Neural cell (in vitro differentiated cells): ENCODE results near the gene TSPAN11. TPM values are rescaled to one million over a fixed set of nuclear protein-coding genes. Genes with fewer than 3 reads are reported as not detected.

Experiments
- H2AFZ ChIP-seq: fragments of 200-600, 300-800 bp; sonication (generic), shearing (Covaris generic); 2 replicates; pipeline ENCODE4 v1.6.0; 2014; ENCODE audit warnings: low read depth, mild to moderate bottlenecking, antibody characterized with exemption, low read length, moderate library complexity
- H3F3A ChIP-seq: fragments of 200-600 bp; shearing (Covaris generic); 2 replicates; pipeline ENCODE4 v1.6.1; 2016; ENCODE audit warnings: mild to moderate bottlenecking, moderate library complexity, mixed read lengths, antibody characterized with exemption, low read length; ENCODE audit not compliant: insufficient read depth, poor library complexity, severe bottlenecking
- H3K27ac ChIP-seq: fragments of 200-600, 300-800 bp; sonication (generic), shearing (Covaris generic); 2 replicates; pipeline ENCODE4 v1.5.1; 2014; ENCODE audit warnings: mild to moderate bottlenecking, low read length, moderate library complexity
- H3K27me3 ChIP-seq: fragments of 300-800, 200-600 bp; sonication (generic), shearing (Covaris generic); 2 replicates; pipeline ENCODE4 v1.6.0; 2014; ENCODE audit warnings: mild to moderate bottlenecking, low read depth, low read length, moderate library complexity; ENCODE audit not compliant: insufficient read depth
- H3K36me3 ChIP-seq: fragments of 300-800, 200-600 bp; sonication (generic), shearing (Covaris generic); 2 replicates; pipeline ENCODE4 v1.5.1; 2014; ENCODE audit warnings: mild to moderate bottlenecking, antibody characterized with exemption, low read length, moderate library complexity; ENCODE audit not compliant: insufficient read depth
- H3K4me2 ChIP-seq: fragments of 300-800, 200-600 bp; sonication (generic), shearing (Covaris generic); 2 replicates; pipeline ENCODE4 v1.6.0; 2014; ENCODE audit warnings: mild to moderate bottlenecking, low read length
- H3K4me3 ChIP-seq: fragments of 300-800, 200-600 bp; sonication (generic), shearing (Covaris generic); 2 replicates; pipeline ENCODE4 v1.5.1; 2014; ENCODE audit warnings: mild to moderate bottlenecking, low read length, moderate library complexity
- H3K79me2 ChIP-seq: fragments of 200-600 bp; shearing (Covaris generic); replicated peaks from 2 replicates; pipeline ENCODE4 v1.6.0; 2014; ENCODE audit warnings: mild to moderate bottlenecking, low read length, moderate library complexity; ENCODE audit not compliant: insufficient read depth
- H3K9ac ChIP-seq: fragments of 300-800, 200-600 bp; sonication (generic), shearing (Covaris generic); 2 replicates; pipeline ENCODE4 v1.6.1; 2016; ENCODE audit warnings: mild to moderate bottlenecking, low read length, mixed read lengths
- H3K9me2 ChIP-seq: fragments of 200-600 bp; shearing (Covaris generic); 2 replicates; pipeline ENCODE4 v1.6.1; 2016; ENCODE audit warnings: mild to moderate bottlenecking, low read length, mixed read lengths; ENCODE audit not compliant: insufficient read depth
- H3K9me3 ChIP-seq: fragments of 200-600, 300-800 bp; sonication (generic), shearing (Covaris generic); 2 replicates; pipeline ENCODE4 v1.6.1; 2016; ENCODE audit warnings: mild to moderate bottlenecking, mixed run types, low read length, moderate library complexity, mixed read lengths
- H4K20me1 ChIP-seq: fragments of 200-600 bp; shearing (Covaris generic); 2 replicates; pipeline ENCODE4 v1.6.1; 2016; ENCODE audit warnings: mild to moderate bottlenecking, mixed run types; ENCODE audit not compliant: insufficient read depth
- EP300 ChIP-seq: fragments of 450-650 bp; conservative IDR thresholded peaks from 2 replicates; pipeline ENCODE4 v1.6.1; 2014; ENCODE audit warnings: antibody characterized with exemption, mild to moderate bottlenecking, moderate library complexity; ENCODE audit not compliant: poor library complexity, severe bottlenecking
- EZH2 ChIP-seq: fragments of 200-600, 300-800 bp; shearing (Covaris generic), sonication (generic); IDR thresholded peaks from 2 replicates; pipeline ENCODE4 v1.6.1; 2014; ENCODE audit warnings: antibody characterized with exemption, low read length, borderline replicate concordance, mild to moderate bottlenecking; ENCODE audit not compliant: insufficient read depth, poor library complexity, severe bottlenecking
- MXI1 ChIP-seq: fragments of 450-650 bp; conservative IDR thresholded peaks from 2 replicates; pipeline ENCODE4 v1.6.1; 2014; ENCODE audit warnings: antibody characterized with exemption, mild to moderate bottlenecking; ENCODE audit not compliant: poor library complexity, severe bottlenecking
- POLR2AphosphoS5 ChIP-seq: IDR thresholded peaks from 2 replicates; pipeline ENCODE4 v1.6.1; 2012
- RAD21 ChIP-seq: fragments of 450-650 bp; conservative IDR thresholded peaks from 2 replicates; pipeline ENCODE4 v1.6.1; 2014; ENCODE audit warnings: antibody characterized with exemption, mild to moderate bottlenecking, moderate library complexity
- REST ChIP-seq: IDR thresholded peaks from 2 replicates; pipeline ENCODE4 v1.6.1; 2012; ENCODE audit warnings: borderline replicate concordance
- SMC3 ChIP-seq: fragments of 450-650 bp; conservative IDR thresholded peaks from 2 replicates; pipeline ENCODE4 v1.6.1; 2014; ENCODE audit warnings: antibody characterized with exemption, mild to moderate bottlenecking, moderate library complexity; ENCODE audit not compliant: poor library complexity
- TAF1 ChIP-seq: IDR thresholded peaks from 2 replicates; pipeline ENCODE4 v1.6.1; 2012; ENCODE audit warnings: low read depth
- polyA plus RNA-seq: library from polyadenylated mRNA; depleted of rRNA; stranded (reverse); fragments of >200 nt; gene quantifications from 2 replicates; pipeline ENCODE4 v1.2.3, GENCODE V29; 2014
- TF ChIP-seq, protein P1 (sequence below): fragments of 450-650 bp; IDR thresholded peaks from 2 replicates; pipeline ENCODE4 v1.5.1; 2014; ENCODE audit warnings: antibody characterized with exemption, mild to moderate bottlenecking, moderate library complexity; ENCODE audit not compliant: poor library complexity, severe bottlenecking

TSPAN11 gene
- polyA plus RNA-seq, 1 donor from 2014 or later, result 5.6 TPM

GRCh38 chr12:31005256-31005943, 78.9 kb downstream of the TSPAN11 start:
- H3F3A ChIP-seq, result no peaks in the 10 kb centered on the region
- no peaks in the 10 kb centered on the region for H3K9me2 ChIP-seq
- H3K4me3 ChIP-seq, result no peak overlapping the region
- H3K27me3 ChIP-seq, result no peaks in the 10 kb centered on the region
- no peak overlapping the region for H3K9ac ChIP-seq
- no peak for TF ChIP-seq SMC3
- no peak for TF ChIP-seq EZH2
- TF ChIP-seq REST, result no peak
- no peaks in the 10 kb centered on the region for H4K20me1 ChIP-seq
- H3K4me2 ChIP-seq, result no peak overlapping the region
- H3K36me3 ChIP-seq, result no peaks in the 10 kb centered on the region
- no peak overlapping the region for H3K27ac ChIP-seq
- no peak overlapping the region for H2AFZ ChIP-seq
- H3K9me3 ChIP-seq, result no peaks in the 10 kb centered on the region
- H3K79me2 ChIP-seq, result no peaks in the 10 kb centered on the region

DNA sequence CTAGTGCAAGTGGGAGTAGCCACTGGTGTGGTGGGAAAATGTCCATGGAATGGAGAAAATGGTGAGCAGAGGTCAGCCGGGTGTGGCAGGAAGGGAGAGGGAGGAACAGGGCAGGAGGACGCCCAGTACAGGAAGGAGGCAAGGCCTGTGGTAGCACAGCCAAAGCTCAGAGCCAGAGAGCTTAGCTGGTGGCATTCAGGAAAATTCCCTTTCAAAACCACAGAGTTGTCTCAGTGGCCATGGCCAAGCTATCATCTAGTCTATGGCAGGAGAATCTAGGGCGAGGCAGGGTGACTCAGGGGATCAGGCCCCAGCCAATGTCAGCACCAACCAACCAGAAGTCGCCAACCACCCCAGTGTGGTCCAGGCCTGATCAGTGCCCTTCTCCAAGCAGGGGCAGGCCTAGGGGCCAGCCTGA, 79.4 kb downstream of the TSPAN11 start:
- H3K36me3 ChIP-seq, result no peaks in the 10 kb centered on the region
- no peak overlapping the region for H3K4me3 ChIP-seq
- no peaks in the 10 kb centered on the region for H3K79me2 ChIP-seq
- H3K27ac ChIP-seq, result no peak overlapping the region
- TF ChIP-seq REST, result no peak
- no peak for TF ChIP-seq MXI1
- TF ChIP-seq EZH2, result no peak
- TF ChIP-seq SMC3, result no peak
- TF ChIP-seq POLR2AphosphoS5, result no peak
- no peak for TF ChIP-seq RAD21
- TF ChIP-seq, protein P1, sequence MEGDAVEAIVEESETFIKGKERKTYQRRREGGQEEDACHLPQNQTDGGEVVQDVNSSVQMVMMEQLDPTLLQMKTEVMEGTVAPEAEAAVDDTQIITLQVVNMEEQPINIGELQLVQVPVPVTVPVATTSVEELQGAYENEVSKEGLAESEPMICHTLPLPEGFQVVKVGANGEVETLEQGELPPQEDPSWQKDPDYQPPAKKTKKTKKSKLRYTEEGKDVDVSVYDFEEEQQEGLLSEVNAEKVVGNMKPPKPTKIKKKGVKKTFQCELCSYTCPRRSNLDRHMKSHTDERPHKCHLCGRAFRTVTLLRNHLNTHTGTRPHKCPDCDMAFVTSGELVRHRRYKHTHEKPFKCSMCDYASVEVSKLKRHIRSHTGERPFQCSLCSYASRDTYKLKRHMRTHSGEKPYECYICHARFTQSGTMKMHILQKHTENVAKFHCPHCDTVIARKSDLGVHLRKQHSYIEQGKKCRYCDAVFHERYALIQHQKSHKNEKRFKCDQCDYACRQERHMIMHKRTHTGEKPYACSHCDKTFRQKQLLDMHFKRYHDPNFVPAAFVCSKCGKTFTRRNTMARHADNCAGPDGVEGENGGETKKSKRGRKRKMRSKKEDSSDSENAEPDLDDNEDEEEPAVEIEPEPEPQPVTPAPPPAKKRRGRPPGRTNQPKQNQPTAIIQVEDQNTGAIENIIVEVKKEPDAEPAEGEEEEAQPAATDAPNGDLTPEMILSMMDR, result no peak
- TF ChIP-seq EP300, result no peak
- no peak for TF ChIP-seq TAF1
- H4K20me1 ChIP-seq, result no peaks in the 10 kb centered on the region
- H3K4me2 ChIP-seq, result no peak overlapping the region
- H3K27me3 ChIP-seq, result no peaks in the 10 kb centered on the region
- H2AFZ ChIP-seq, result no peak overlapping the region
- no peaks in the 10 kb centered on the region for H3F3A ChIP-seq
- H3K9me3 ChIP-seq, result no peaks in the 10 kb centered on the region
- no peak overlapping the region for H3K9ac ChIP-seq
- no peaks in the 10 kb centered on the region for H3K9me2 ChIP-seq
